H7 (cell line): ENCODE measurements around the gene NOVA1. TPM values are rescaled to one million over a fixed set of nuclear protein-coding genes. Genes with fewer than 3 reads are reported as not detected.

Source experiments
- DNase-seq: peaks from one replicate; pipeline ENCODE4 v3.0.0; 2012
- H3K27me3 ChIP-seq: 2 replicates; pipeline ENCODE4 v1.6.0; 2011; ENCODE audit warnings: mild to moderate bottlenecking, low read length; ENCODE audit not compliant: control insufficient read depth, insufficient read depth
- H3K36me3 ChIP-seq: replicated peaks from 2 replicates; pipeline ENCODE4 v1.5.1; 2011; ENCODE audit warnings: low read length; ENCODE audit not compliant: control insufficient read depth, insufficient read depth
- H3K4me3 ChIP-seq: 2 replicates; pipeline ENCODE4 v1.5.1; 2011; ENCODE audit warnings: low read depth, mild to moderate bottlenecking, control low read depth, low read length, moderate library complexity; ENCODE audit not compliant: insufficient read depth
- total RNA-seq: library from RNA; depleted of rRNA; stranded (reverse); fragments of >200 nt; shearing (Covaris generic); gene quantifications from 2 replicates; pipeline ENCODE4 v1.2.3, GENCODE V29; 2014

The NOVA1 gene
- total RNA-seq, 1 experiment from 2014 or later: 4.7 TPM

DNA sequence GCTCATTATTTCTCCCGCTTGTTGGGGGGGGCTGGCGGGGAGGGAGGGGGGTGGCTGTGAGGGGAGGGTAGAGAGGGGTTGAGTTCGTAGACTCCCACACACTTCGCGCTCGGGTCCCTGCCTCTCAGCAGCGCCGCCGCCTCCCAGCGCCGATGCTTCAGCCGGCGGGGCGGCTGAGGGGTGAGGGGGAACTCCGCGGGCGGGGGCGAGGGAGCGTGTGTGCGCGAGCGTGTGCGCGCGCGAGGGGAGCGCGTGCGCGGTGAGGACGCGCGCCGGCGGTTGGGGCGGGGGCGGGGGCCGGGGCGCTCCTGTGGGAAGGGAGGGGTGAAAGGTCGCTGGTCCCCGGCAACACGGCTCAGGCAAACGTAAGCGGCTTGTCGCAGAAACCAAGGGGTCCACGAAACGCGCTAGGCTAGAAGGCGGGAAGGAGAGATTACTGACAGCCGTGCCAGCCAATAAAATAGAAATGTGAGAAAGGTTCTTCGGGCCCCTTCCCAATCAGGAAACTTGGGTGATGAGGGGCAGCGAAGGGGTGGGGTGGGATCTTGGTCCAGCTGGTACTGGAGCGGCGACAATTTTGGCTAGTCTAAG lies 343 bp upstream of the NOVA1 start:
- DNase-seq: peak; percentile 87
- Histone ChIP-seq H3K4me3 (peak overlapping the region; percentile 91), H3K27me3 (no peaks in the 10 kb centered on the region), H3K36me3 (no peaks in the 10 kb centered on the region)

DNA sequence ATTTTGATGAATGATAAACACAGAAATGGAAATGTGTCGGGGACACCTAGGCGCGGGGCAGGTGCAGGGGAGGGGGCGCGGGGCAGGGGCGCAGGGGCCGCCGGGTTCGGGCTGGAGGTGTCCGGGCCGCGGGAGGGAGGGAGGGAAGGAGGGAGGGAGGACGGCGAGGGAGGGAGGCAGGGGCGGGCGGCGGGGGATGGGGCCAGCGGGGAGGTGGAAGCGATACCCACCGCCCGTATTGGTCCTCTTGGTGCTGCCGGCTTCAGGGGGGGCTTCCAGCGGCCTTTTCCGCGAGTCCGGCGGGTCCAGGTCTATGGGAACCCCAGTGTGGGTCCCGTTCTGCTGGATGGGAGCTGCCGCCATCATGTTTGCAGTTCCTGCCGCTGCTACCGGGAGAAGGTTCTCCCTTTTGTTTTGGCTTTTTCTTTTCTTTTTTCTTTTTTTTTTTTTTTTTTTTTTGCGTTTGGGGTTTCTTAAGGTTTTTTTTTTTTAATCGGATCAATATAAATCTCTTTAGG lies 703 bp downstream of the NOVA1 start:
- peak overlapping the region; percentile 91 for H3K4me3 ChIP-seq
- peak; percentile 68 for DNase-seq

DNA sequence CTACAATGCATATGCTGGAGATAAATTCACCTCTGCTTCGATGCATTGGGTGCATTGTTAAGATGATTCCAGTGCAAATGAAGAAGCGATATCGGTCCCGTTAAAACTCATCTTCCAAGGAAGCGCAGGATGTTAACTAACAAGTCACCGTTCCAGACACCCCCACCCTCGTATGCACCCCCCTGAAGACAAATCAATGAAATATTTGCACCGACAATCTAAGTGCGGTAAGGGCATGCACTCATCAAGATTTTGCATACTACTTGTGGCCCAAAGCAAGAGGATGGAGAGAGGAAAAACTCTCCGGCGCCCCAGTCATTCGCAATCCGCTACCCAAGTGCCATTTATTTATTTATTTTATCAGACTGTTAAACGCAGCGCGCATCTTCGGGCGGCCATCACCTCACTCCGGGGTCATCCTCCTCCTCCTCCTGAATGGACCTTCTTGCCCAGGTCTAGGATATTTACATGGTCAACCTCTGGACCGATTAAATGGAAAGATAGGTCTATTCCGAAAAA lies 1.2 kb downstream of the NOVA1 start:
- DNase-seq: no peak
- Histone ChIP-seq H3K36me3 (no peaks in the 10 kb centered on the region), H3K27me3 (no peaks in the 10 kb centered on the region), H3K4me3 (peak overlapping the region; percentile 91)

More for the DNA sequence above, 703 bp downstream of the NOVA1 start:
- Histone ChIP-seq H3K36me3 (no peaks in the 10 kb centered on the region), H3K27me3 (no peaks in the 10 kb centered on the region)

DNA sequence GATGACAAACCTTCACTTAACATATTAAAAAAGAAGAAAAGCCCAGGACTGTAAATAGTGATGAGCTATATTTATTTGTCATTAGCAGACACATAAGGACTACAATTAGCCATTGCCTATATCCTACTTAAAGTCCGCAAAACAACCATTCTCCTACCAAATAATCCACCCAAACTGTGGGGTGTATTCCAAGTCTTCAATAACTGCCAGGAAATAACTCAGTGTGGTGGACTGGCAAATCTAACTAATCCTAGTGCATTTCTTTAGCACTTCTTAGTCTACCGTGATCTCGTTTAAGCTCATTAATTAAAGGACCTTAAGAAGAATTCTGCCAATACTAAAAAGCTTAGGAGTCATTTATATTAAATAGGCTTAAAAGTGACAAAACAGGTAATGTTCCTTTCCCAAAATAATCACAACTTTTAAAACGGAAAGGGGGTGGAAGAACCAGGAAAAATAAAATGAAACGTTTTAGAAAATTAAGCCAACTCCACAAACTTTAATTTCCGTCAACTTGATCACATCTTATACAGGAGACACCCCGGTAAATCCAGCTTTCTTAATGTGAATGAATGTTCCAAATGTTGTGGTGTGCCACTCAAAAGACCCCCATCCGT lies 1.8 kb downstream of the NOVA1 start:
- Histone ChIP-seq H3K4me3 (peak overlapping the region; percentile 91), H3K27me3 (no peaks in the 10 kb centered on the region), H3K36me3 (no peaks in the 10 kb centered on the region)
- DNase-seq: no peak

DNA sequence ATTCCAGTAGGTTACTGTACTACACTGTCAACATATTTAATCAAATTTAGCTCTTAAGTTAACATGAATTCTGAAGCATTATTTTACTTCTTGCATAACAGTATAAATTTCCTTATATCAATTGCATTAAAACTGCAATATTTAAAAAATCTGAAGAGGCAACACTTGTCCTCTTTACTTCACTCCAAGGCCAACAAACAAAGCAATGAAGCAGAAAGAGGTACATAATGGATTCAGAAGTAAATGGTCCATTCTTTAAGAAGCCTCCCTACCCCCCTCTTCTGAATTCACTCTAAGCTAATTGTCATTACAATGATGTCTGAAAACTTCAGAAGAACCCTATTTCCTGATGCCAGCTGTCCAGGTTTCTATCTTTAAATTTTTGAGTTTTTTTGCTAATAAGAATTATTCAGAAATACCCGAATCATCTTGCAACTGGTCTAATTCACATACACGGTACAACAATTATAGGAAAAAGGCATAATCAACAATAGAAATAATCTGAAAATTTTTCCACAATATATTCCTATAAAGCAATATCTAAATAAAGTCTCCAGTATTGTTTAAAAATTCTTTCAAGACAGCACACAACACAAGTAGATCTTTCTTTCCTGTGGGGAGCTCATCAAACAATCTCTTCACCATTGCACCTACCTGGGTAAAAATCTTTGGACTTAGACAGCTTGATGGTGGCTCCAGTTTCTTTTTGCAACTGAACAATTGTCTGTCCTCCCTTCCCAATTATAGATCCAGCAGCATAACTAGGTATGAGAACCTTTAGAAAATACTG lies 2.9 kb downstream of the NOVA1 start:
- DNase-seq: no peak
- Histone ChIP-seq H3K4me3 (no peak overlapping the region), H3K27me3 (no peaks in the 10 kb centered on the region), H3K36me3 (no peaks in the 10 kb centered on the region)

DNA sequence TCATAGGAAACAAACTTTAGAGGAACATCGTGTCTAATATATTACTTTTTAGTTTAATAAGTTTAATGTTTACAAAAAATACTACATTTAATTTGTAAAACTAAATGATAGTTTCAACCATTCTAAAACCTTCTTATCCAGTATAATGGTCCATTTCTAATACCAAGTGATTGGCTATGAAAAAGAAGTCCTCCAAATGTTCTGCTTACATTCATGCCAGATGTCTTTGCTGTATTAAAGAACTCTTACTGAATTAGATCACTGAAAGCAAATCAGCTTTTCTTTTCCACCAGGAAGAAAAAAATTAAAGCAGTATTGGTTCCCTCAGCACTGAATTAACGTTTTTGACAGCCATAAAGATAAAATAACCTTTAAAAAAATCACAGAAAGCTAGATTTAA lies 3.7 kb downstream of the NOVA1 start:
- no peaks in the 10 kb centered on the region for H3K36me3 ChIP-seq
- H3K4me3 ChIP-seq: no peak overlapping the region
- no peak for DNase-seq
- H3K27me3 ChIP-seq: no peaks in the 10 kb centered on the region

DNA sequence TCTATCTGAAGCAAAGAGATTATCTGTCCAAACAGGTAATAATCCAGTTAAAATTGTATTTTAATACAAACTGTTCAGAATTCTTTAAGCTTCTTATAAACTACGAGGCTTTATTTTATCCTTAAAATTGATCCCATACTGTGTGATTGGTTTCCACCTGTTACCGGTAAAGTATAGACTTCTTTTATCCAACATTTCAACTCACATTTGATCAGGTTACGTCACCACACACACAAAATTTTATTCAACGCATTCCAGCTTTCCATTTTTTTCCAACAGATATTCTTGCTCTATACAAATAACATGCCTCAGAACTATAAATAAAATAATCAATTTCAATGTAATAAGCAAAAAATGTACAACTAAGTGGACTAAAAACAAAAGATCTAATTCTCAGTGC lies 4.5 kb downstream of the NOVA1 start:
- DNase-seq: no peak
- no peaks in the 10 kb centered on the region for H3K27me3 ChIP-seq
- no peaks in the 10 kb centered on the region for H3K36me3 ChIP-seq
- no peak overlapping the region for H3K4me3 ChIP-seq

DNA sequence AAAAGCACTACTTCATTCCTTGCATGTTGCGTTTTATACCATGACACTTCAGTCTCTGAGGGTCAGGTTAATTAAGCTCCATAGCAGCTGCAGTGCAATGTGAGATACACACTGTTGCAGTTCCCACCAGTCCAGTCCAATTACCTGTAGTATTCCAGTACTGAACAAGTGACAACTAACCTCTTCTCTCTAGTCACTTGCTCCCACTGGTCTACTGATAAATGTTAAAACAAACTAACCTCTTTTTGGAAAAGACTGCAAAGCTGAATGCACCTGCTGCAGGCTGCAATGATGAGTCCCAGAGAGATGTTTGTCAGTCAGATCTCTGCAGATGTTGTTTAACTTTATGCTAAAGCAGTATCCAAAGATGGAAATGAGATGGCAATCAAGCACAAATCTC lies 7.9 kb downstream of the NOVA1 start:
- H3K4me3 ChIP-seq: no peak overlapping the region
- no peaks in the 10 kb centered on the region for H3K27me3 ChIP-seq
- no peaks in the 10 kb centered on the region for H3K36me3 ChIP-seq
- no peak for DNase-seq

DNA sequence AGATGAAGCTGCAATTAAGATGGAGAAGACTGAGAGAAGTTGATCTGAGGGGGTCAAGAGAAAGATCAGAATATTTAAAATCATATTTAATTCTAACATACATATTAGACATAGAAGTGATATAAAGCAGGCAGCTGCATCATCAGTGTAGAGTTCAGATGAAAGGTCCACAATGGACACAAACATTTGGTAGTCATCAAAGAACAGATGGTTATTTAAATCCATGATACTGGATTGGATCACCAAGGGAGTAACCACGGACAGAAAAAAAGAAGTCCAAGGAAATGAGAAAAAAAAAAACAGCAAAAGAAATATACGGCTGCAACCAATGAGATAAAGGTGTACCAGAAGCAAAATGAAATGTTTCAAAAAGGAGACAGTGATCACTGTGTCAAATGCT lies 20.1 kb downstream of the NOVA1 start:
- Histone ChIP-seq H3K36me3 (no peaks in the 10 kb centered on the region), H3K27me3 (no peaks in the 10 kb centered on the region), H3K4me3 (no peak overlapping the region)
- no peak for DNase-seq

DNA sequence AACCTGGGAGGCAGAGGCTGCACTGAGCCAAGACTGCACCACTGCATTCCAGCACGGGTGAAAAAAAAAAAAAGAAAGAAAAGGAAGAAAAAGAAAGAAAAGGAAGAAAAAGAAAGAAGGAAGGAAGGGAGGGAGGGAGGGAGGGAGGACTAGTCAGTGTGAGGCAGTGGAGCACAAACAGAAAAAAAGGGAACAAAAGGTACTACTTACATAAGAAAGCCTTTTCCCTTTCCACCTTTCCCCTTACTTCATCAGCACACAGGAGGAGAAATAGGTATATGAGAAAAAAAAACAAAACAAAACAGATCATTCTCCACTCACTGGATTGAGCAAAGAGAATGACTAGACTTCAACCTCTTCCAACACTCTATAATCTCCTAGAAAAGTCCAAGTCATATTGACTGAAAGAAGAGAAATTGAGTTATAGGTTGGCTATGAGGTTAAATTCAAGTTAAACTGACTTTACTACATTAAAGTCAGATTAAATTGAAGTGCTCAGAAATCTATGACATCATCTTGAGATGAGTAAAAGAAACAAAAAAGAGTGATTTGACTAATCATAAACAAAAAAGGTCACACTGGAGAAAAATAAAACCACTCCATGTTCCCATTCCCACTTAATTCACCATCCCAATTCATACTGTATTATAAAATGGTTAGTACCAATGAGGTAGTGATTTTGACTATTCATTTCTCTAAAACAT lies 43.6 kb downstream of the NOVA1 start:
- H3K4me3 ChIP-seq: no peak overlapping the region
- no peaks in the 10 kb centered on the region for H3K36me3 ChIP-seq
- H3K27me3 ChIP-seq: no peaks in the 10 kb centered on the region
- no peak for DNase-seq

DNA sequence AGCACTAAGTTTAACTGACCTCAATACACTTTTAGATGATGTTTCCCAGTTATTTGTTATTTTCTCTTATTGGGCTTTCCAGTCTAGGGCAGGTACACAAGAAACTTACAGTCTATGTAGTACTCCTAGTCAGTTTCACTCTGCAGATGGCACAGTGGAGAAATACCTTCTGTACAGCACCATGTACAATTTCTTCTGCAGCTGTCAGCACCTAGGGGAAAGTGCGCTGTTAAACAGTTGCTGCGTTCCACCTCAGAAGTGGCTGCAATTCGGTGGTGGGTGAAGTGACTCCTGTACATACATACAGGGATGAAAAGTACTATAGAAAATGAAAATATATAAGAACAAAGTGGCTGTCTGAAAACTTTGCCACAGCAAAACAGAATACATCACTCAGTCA lies 48.3 kb downstream of the NOVA1 start:
- no peaks in the 10 kb centered on the region for H3K27me3 ChIP-seq
- H3K4me3 ChIP-seq: no peak overlapping the region
- no peak for DNase-seq
- H3K36me3 ChIP-seq: no peaks in the 10 kb centered on the region

DNA sequence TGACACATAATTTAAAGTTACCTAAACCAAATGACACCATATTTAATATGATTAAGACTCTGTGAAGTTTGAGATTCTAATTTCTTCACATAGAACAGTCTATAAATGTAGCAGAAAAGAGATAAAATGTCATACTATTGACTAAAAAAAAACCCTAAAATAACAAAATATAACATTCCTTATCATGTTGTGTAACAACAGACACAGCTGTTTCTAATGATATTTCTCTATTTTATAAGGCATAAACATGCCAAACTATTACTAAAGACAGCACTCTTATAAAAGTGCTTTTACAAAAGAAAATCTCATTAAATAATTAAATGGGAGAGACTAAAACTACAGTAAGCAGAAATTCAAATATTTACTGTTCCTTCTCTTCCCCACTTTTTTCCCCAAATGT lies 49.4 kb downstream of the NOVA1 start:
- Histone ChIP-seq H3K4me3 (no peak overlapping the region), H3K36me3 (no peaks in the 10 kb centered on the region), H3K27me3 (no peaks in the 10 kb centered on the region)
- no peak for DNase-seq

DNA sequence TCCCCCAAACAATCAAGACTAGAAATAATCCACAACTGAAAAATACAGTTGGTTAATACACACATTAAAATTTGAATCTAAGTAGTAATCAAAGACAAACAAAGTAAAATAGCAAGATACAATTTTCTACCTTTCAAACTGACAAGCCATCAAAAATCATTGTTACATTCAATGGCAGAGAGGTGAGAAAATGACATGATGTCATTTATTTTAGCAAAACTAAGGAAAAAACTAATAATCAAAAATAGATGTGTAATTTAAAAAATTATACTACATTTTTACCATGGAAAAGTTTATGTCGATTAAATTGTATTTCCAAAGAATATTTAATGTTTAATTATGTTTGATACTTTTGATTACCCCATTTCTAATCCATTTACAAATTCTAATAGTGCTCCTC lies 59.7 kb downstream of the NOVA1 start:
- Histone ChIP-seq H3K36me3 (no peaks in the 10 kb centered on the region), H3K4me3 (no peak overlapping the region), H3K27me3 (no peaks in the 10 kb centered on the region)
- DNase-seq: no peak

DNA sequence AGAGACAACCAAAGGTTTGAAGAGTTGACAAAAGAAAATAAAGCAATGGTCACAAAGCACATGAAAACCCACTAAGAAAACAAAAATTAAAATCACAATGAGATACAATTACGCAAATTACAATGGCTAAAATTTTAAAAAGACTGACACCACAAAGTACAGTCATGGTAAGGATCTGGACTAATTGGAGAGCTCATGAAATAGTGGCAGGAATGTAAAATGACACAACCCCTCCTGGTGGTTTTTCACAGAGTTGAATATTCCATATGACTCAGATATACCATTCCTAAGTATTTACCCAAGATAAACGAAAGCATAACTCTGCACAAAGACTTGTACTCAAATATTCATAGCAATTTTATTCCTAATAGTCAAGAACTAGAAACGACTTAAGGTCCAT lies 65.9 kb downstream of the NOVA1 start:
- DNase-seq: no peak
- Histone ChIP-seq H3K36me3 (no peaks in the 10 kb centered on the region), H3K4me3 (no peak overlapping the region), H3K27me3 (no peaks in the 10 kb centered on the region)
